GM21381 (cell line): Measurements from ENCODE around the gene OXTR.
"Not testable (repeated sequence)": the region's sequence is repeated elsewhere in the genome, so short reads cannot be mapped to it uniquely, and the experiment has no call there.

ENCODE experiments used
- ATAC-seq: cut with Tn5 transposase; IDR thresholded peaks from one replicate; pipeline ENCODE4 v1.9.1; 2021; ENCODE audit warnings: mild to moderate bottlenecking, moderate library complexity; ENCODE audit not compliant: unreplicated experiment

The OXTR gene

DNA sequence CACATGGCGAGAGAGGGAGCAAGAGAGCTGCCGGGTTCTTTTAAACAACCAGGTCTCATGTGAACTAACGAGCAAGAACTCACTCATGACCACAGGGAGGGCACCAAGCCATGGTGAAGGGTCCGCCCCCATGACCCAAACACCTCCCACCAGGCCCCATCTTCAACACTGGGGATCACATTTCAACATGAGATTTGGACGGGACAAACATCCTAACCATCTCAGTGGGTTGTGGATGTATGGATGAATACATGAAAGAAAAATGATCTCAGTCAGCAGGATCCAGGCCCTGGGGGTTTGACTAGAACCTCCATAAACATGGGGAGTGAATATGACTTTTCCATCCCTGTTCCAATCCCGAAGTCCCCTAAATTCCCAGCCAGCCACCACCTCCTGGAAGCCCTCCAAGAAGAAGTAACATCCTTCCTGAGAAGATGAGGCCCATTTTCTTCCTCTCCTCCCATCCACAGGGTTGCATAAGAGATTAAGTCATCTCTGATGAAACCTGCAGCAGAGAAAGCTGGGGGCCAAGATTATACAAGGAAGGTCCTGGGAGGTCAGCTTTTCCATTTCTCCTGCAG is 26.3 kb downstream of the OXTR start:
- ATAC-seq = no peak

DNA sequence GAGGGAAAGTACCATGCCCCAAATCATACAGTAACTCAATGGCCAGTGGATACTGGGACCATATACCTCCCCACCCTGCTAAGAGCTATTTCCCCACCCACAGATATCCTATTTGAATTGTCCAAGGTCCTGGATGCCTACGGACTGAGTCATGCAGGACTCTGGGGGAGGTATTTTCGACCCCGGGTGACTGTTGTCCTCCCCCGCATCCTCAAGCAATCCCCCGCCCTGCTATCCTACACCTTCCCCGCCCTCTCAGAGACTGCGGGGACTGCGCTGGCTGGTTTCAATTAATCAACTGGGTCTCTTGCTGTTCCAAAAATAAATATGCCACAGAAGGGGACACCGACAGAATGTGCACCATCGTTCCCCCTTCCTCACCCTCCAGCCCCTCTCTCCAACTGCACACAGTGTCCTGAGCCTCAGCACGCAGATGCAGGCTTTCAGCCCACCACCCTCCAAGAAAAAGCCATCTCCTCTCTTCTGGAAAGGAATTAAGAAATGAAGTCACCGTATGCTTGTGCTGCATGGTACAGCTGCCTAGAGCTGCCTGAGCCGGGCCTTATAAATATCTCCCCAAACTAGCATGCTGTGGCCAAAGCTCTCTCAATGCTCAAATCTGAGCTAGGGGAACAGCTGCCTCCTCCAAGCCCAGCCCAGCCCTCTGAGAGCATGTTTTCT is 27.7 kb downstream of the OXTR start:
- no peak for ATAC-seq

DNA sequence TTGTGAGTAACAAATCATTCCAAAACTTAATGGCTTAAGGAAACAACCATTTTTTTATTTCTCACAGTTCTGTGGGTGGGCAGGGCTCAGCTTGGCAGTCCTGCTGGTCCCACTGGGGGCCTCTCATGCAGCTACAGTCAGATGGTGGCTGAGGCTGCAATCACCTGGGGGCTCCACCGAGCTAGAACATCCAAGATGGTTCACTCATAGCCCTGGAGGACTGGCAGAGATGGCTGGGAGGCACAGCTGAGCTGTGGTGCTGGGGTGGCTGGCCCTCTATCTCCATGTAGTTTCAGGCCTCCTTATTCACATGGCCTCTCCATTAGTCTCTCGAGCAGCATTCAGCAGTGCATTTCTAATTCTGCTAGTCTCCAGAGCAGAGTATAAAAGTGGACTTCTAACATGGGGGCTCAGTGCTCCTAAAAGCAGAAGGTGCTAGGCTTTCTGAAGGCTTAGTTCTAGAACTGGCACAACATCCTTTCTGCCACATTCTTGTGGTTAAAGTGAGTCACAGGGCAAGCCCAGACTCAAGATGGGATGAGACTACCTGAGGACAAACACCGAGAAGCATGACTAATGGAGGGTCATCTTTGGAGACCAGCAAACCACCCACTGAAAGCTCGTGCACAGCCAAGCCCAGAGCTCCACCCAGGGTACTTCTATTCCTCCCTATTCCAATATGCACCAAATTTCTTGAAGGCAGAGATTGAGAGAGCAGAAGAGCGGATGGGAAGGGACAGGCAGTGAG is 29.5 kb downstream of the OXTR start:
- ATAC-seq = no peak

DNA sequence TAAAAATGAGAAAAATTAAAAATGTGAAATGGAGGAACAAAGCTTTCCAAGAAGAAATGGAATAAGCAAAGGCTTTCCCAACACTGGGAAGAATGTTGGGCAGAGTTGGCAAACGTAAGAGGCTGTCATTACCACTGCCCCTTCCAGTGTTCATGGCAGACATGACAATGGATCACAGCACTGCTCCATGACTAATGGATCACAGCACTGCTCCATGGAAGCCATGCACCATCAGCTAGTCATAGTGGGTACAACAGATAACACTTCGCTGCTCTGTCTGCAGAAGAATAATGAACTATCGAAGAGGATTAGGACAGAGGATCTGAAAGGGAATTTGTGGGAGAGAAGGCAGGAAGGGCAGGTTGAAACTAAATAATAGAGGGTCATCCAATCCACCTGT is 30.8 kb downstream of the OXTR start:
- no peak for ATAC-seq

DNA sequence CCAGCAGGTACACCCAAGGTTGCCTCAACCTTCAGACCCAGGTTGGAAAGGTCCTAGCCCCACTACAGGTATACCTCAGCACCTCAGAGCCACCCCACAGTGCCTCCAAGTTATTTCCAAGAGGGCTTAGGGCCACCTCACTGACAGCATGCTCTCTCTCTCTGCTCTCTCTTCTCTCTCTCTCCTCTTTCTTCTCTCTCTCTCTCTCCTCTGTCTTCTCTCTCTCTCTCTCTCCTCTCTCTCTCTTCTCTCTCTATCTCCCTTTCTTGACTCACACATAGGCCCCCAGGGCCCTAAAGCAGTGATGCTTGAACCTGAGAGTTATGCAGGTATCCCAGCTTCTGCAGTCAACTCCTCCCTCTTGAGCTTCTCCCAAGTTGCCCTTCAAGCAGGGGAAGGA is 31.6 kb downstream of the OXTR start:
- ATAC-seq = no peak

DNA sequence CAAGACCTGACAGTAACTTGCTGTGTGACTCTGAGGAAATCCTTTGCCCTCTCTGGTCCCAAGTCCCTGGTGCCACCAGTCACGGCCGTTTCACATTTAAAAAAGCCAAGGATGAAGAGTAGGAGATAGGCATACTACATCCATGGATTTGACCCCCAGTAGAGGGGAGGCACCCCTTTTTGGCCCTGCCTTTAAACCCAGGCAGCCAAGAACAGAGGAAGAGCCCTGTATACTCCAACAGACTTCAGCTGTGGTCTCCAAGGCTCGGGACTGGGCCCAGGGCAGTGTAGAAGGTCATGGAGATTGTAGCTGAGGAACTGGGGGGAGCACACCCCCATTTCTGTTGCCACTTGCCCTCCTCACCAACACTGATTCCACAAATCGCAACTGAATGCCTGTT is 32.1 kb downstream of the OXTR start:
- no peak for ATAC-seq

DNA sequence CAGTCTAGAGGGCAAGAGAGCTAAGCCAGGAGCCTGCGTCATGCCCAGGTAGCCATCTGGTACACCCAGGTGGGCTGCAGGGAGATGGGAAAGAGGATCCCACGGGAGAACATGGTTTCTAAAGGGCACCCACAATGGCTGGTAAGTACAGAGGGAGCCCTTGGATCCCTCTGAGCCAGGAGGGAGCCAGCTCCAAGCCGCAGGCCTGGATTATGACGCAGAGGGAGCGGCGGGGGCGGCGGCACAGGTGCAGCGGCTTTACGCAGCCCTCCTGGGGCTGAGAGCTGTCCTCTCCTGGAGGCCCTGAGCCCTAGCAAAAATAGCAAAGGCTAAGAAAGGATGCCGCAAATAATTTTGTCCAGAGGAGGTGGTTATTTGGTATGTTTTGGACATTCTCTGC is 33.0 kb downstream of the OXTR start:
- ATAC-seq = no peak

DNA sequence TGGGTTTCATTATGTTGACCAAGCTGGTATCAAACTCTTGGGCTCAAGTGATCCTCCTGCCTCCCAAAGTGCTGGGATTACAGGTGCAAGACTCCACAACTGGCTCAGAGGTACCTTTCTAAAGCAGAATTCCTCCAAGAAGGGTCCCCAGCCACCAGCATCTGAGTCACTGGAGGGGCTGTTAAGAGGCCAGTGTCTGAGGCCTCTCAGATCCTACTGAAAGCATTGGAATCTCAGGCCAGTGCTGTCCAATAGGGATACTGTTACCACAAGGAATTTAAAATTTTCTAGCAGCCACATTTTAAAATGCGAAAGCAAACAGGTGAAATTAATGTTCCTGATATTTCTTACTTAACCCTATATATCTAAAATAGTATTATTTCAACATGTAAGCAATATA is 34.5 kb downstream of the OXTR start:
- ATAC-seq = no peak

DNA sequence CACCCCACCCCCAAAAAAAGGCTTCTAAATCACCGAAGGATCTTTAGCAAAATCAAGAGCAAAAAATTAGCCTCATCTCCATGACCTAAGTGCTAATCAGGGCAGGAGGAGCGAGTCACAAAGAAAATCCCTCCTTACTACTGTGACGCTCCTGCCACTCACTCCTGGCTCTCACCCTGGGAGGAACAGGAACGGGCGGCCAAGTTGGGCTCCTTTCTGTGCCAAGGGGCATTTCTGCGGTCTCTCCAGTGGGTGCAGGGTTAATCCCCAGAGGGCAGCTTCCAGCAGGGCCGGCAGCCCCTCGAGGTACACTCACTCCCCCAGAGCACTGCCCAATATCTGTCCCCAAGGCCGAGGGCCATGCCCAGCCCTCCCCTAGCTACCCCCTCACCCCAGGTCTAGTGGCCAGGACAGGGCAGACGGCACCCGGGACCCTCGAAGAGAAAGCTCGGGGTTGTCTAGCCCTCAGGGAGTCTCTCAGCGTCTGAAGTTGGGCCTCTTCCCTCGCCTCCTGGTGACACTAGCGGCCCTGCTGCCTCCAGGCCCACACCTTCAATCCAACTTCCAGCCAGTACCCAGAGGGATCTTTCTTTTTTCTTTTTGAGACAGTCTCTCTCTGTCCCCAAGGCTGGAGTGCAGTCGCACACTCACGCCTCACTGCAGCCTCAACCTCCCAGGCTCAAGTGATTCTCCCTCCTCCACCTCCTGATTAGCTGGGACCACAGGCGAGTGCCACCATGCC is 35.1 kb downstream of the OXTR start:
- ATAC-seq = no peak

DNA sequence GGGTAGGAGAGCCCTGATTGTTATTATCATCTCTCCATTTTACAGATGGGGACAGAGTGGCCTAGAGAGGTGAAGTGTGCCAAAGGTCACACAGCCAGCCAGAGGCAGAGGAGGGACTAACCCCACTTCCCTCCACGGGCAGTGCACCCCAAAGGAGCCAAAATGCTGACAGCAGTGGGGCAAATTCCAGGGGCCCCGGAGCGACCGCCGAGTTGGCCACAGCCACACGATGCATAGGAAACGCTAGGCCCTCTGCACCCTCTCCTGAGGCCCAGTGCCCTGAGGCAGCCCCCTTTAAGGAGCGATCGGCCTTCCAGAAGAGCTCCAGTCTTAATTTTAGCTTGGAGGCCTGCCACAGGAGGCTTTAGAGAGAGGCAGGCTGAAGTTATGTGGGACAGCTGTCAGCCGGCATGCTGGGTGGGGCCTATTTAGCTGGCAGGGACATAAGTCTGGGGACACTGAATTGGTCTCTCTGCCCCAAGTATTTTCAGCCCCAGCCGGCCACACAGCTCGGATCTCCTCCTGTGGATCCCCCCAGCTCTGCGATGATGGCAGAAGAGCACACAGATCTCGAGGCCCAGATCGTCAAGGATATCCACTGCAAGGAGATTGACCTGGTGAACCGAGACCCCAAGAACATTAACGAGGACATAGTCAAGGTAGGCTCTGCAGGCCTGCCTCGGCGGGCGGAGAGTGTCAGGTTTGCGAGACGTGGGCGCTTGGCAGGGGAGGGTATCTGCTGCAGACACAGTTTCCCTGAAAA is 35.9 kb downstream of the OXTR start, which contains the start of gene CAV3:
Gene CAV3, plus strand, starts transcription at position 471 of the 763 bp plus-strand sequence. Its CDS starts 75 bp downstream, at position 546.
- no peak for ATAC-seq

DNA sequence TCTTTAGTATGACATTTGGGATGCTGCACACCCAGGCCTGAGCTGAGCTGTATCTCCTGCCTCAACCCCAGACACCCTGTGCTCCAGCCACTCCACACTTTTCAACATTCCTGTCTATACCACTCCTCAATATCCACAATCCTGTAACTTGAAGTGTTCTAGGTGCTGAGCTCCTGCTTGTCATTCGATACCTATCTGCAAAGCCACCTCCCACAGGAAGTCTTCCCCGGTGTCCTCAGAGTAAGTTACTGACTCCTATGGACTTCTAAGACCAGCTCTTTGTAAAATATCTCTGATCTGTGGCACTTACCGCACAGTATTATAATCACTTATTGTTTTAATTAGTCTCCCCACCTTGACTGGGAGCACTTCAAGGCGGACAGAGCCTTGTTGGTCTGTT is 37.0 kb downstream of the OXTR start:
- no peak for ATAC-seq

DNA sequence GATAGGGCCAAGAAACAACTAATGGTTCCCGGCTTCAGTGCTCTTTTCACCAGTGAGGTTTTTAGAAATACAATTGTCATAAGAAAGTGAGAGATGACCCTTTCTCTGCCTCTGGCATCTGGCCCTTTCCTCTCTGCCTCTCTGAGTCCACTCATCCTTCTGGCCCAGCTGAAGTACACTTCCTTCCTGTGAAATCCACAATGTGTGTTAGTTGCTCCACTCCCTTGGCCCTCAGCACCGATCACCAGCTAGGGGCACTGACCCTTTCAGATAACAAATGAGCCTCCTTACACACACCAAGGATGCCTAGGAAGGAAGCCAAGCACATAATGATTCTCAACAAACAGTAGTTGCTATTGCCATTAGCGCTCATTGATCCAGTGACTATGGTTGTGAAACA is 38.8 kb downstream of the OXTR start:
- ATAC-seq = no peak

DNA sequence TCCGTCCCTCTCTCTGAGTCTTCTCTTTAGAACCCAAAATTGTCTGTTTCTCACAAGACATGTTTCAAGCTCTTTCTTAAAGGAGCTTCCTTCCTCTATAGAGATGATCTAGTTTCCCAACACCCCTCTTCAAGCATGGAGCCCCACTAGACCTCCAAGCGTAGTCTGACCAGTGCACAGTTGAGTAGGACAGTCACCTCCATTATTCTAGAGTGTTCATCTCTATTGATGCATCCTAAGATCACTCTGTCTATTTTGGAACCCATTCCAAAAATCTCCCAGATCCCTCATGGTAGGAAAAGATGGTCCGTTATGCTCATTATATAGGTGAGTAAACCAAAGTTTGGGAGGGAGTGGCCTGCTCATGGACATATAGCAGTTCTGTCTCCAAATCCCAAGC is 39.9 kb downstream of the OXTR start:
- ATAC-seq = no peak

DNA sequence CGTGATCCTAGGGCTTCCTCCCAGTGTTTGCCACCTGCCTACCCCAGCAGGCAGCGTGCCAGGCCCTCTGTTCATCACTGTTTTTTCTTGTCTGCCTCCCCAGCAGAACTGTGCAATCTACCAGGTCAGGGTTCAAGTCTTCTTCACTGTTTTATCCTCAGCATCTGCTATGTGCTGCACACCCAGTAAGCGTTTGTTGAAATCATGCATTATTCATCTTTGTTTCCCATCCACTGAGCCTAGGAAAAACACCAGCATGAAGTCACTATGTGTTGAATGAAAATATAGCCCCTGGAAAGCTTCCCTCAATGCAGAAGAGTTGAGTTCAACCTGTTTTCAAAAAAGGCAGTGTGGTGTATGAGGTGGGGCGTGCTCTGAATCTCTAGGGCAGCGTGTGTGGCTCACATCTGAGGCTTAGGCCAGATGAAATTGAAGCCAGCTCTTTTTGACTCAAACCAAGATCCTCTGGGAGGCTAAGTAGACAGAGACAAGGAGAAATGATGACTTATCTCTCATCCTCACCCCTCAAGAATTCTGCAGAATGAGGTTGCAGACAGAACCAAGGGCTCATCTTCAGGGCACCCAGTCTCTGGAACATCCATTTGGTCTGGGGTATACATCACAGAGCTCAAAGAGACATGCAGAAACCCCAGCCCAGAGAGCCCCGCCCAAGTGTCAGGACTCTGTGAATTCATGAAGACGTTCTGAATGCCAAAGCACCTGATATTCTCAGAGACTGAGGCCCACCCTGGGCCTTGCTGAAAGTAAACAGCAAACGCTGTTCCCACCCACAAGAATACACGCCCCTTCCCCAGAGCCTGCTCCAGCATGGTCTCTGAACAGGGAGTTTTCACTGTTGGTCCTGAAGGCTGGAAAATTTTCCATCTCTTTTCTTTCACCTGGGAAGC is 41.6 kb downstream of the OXTR start:
- no peak for ATAC-seq

DNA sequence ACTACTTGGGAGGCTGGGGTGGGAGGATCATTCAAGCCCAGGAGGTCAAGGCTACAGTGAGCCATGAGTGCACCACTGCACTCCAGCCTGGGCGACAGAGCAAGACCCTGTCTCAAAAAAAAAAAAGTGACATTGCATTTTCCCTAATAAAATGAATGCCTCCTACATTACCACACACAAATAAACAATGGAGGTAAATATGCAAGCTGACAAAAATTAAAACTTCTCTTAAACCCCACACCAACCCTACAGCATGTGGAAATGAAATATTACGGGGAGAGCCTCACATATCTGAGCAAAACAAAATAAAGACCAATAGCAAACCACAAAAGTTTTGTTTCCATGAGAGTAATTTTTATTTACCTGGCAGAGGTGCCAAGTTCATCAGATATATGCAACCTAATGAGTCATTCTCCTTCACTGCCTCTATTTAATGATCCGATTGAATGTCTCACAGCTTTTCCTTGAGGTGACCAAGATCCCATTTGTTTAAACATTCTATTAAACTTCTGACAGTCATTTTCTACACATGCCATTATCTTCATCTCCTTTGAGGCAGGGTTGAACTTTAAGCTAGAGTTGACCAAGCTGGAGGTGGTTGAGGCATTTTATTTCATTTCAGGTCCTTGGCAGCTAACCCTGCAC is 45.2 kb downstream of the OXTR start:
- ATAC-seq = no peak

DNA sequence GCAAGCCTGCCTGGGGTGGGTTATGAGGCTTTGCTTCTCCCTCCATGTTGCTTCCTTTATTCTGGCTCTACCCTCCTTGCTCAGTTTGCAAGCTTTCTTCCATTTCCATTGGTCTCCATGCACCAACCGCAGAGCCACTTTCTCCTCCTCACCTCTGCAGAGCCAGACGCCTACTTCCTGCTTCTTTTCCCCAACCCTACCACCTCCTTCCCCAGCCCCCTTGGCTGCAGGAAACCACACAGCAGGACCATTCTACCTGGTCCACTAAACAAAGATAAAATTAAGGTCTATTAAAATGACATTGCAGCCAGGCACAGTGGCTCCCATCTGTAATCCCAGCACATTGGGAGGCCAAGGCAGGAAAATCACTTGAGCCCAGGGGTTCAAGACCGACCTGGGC is 45.8 kb downstream of the OXTR start:
- no peak for ATAC-seq

DNA sequence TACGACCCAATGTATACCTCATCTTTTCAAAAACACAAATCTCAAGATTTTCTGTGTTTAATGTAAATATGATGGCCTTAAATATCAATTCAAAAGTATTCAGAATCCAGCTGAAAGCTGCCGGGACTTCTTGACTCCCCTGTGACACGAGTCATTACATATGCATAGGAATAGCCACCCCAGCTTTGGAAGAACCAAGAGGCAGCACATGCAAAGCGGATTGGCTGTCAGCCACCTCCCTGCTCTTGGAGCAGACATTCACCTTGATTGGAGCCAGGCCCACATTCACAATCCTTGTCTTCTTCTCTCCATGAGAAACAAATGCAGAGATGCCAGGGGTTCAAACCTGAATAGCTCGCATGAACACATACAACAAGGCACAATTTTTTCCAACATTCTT is 46.6 kb downstream of the OXTR start:
- ATAC-seq = no peak

DNA sequence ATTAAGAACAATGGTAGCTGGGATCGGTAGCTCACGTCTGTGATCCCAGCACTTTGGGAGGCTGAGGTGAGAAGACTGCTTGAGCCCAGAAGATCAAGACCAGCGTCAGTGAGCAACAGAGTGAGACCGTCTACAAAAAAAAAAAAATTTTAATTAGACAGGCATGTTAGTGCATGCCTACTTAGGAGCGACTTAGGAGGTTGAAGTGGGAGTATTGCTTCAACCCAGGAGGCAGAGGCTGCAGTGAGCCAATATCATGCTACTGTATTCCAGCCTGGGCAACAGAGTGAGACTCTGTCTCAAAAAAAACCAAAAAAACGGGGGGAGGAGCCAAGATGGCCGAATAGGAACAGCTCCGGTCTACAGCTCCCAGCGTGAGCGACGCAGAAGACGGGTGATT is 53.7 kb downstream of the OXTR start:
- ATAC-seq = not testable (repeated sequence)
